ENCODE data around the gene TEX13C.

TEX13C gene

GRCh38 chrX:125289209-125289608 is 30.5 kb upstream of the TEX13C start:
- no peaks in the 10 kb centered on the region for H3K4me1 ChIP-seq (ENCODE audit: insufficient read depth, low read length, poor library complexity, severe bottlenecking)
- H3K27me3 ChIP-seq (ENCODE audit: insufficient read depth, low read length, poor library complexity, severe bottlenecking), result no peaks in the 10 kb centered on the region
- H3K36me3 ChIP-seq (ENCODE audit: insufficient read depth, low read length), result no peaks in the 10 kb centered on the region
- H2AFZ ChIP-seq (ENCODE audit: low read length), result no peak overlapping the region
- no peak overlapping the region for H3K9ac ChIP-seq (ENCODE audit: low read depth, low read length, poor library complexity, severe bottlenecking)
- no peak overlapping the region for H3K4me3 ChIP-seq (ENCODE audit: low read length, poor library complexity, severe bottlenecking)
- no peaks in the 10 kb centered on the region for H4K20me1 ChIP-seq (ENCODE audit: insufficient read depth, low read length, poor library complexity, severe bottlenecking)
- no peaks in the 10 kb centered on the region for H3F3A ChIP-seq (ENCODE audit: low read depth)
- no peak for TF ChIP-seq CTCF (conservative IDR thresholded peaks at IDR 0.05; ENCODE audit: low read length)
- no peak for TF ChIP-seq EZH2phosphoT487 (IDR thresholded peaks at IDR 0.05; ENCODE audit: borderline replicate concordance)
- no peak overlapping the region for H3K4me2 ChIP-seq (ENCODE audit: low read depth, low read length, poor library complexity, severe bottlenecking)
- no peaks in the 10 kb centered on the region for H3K79me2 ChIP-seq (ENCODE audit: insufficient read depth, low read length)
- no peaks in the 10 kb centered on the region for H3K9me3 ChIP-seq (ENCODE audit: insufficient read depth, low read depth, low read length)
- no peaks in the 10 kb centered on the region for H3K9me2 ChIP-seq (replicated peaks; ENCODE audit: low read depth, low read length)

- H3K36me3 ChIP-seq (ENCODE audit: insufficient read depth, low read length), result no peaks in the 10 kb centered on the region
- H3K4me1 ChIP-seq (ENCODE audit: insufficient read depth, low read length, poor library complexity, severe bottlenecking), result no peaks in the 10 kb centered on the region
- TF ChIP-seq CTCF (conservative IDR thresholded peaks at IDR 0.05; ENCODE audit: low read length), result no peak
- TF ChIP-seq EZH2phosphoT487 (IDR thresholded peaks at IDR 0.05; ENCODE audit: borderline replicate concordance), result no peak
- no peaks in the 10 kb centered on the region for H3K79me2 ChIP-seq (ENCODE audit: insufficient read depth, low read length)
- no peaks in the 10 kb centered on the region for H3F3A ChIP-seq (ENCODE audit: low read depth)
- no peaks in the 10 kb centered on the region for H3K9me3 ChIP-seq (ENCODE audit: insufficient read depth, low read depth, low read length)
- H2AFZ ChIP-seq (ENCODE audit: low read length), result no peak overlapping the region
- H3K4me3 ChIP-seq (ENCODE audit: low read length, poor library complexity, severe bottlenecking), result no peak overlapping the region
- no peaks in the 10 kb centered on the region for H4K20me1 ChIP-seq (ENCODE audit: insufficient read depth, low read length, poor library complexity, severe bottlenecking)
- H3K4me2 ChIP-seq (ENCODE audit: low read depth, low read length, poor library complexity, severe bottlenecking), result no peak overlapping the region
- no peaks in the 10 kb centered on the region for H3K9me2 ChIP-seq (replicated peaks; ENCODE audit: low read depth, low read length)
- H3K27me3 ChIP-seq (ENCODE audit: insufficient read depth, low read length, poor library complexity, severe bottlenecking), result no peaks in the 10 kb centered on the region
- no peak overlapping the region for H3K9ac ChIP-seq (ENCODE audit: low read depth, low read length, poor library complexity, severe bottlenecking)
These were observed 29.8 kb upstream of the TEX13C start for GRCh38 chrX:125289920-125290319.

- H3K4me2 ChIP-seq (ENCODE audit: low read depth, low read length, poor library complexity, severe bottlenecking), result no peak overlapping the region
- no peaks in the 10 kb centered on the region for H3K9me2 ChIP-seq (replicated peaks; ENCODE audit: low read depth, low read length)
- H3K9ac ChIP-seq (ENCODE audit: low read depth, low read length, poor library complexity, severe bottlenecking), result no peak overlapping the region
- no peaks in the 10 kb centered on the region for H3K36me3 ChIP-seq (ENCODE audit: insufficient read depth, low read length)
- H4K20me1 ChIP-seq (ENCODE audit: insufficient read depth, low read length, poor library complexity, severe bottlenecking), result no peaks in the 10 kb centered on the region
- no peak overlapping the region for H2AFZ ChIP-seq (ENCODE audit: low read length)
- TF ChIP-seq CTCF (conservative IDR thresholded peaks at IDR 0.05; ENCODE audit: low read length), result no peak
- TF ChIP-seq EZH2phosphoT487 (IDR thresholded peaks at IDR 0.05; ENCODE audit: borderline replicate concordance), result no peak
- H3K27me3 ChIP-seq (ENCODE audit: insufficient read depth, low read length, poor library complexity, severe bottlenecking), result no peaks in the 10 kb centered on the region
- no peak overlapping the region for H3K4me3 ChIP-seq (ENCODE audit: low read length, poor library complexity, severe bottlenecking)
- no peaks in the 10 kb centered on the region for H3F3A ChIP-seq (ENCODE audit: low read depth)
- H3K9me3 ChIP-seq (ENCODE audit: insufficient read depth, low read depth, low read length), result no peaks in the 10 kb centered on the region
- H3K4me1 ChIP-seq (ENCODE audit: insufficient read depth, low read length, poor library complexity, severe bottlenecking), result no peaks in the 10 kb centered on the region
- H3K79me2 ChIP-seq (ENCODE audit: insufficient read depth, low read length), result no peaks in the 10 kb centered on the region
These were observed 28.5 kb upstream of the TEX13C start for GRCh38 chrX:125291124-125291523.
